Keratinocyte (primary cell): ENCODE data around the gene TPRN. TPM values are rescaled to one million over a fixed set of nuclear protein-coding genes. Genes with fewer than 3 reads are reported as not detected.

Experiments
- DNase-seq: peaks from one replicate; pipeline ENCODE4 v3.0.0-alpha.2; 2011; ENCODE audit warnings: low read depth, missing footprints, low spot score
- FAIRE-seq: peaks from 2 replicates; lab custom pipeline; 2011; peaks lifted over from hg19 to GRCh38; lab: Jason Lieb, UNC
- H2AFZ ChIP-seq: 2 replicates; pipeline ENCODE4 v1.6.0; 2012; ENCODE audit warnings: low read length, control low read depth, inconsistent platforms; ENCODE audit not compliant: control insufficient read depth
- H3K27ac ChIP-seq: 2 replicates; pipeline ENCODE4 v1.5.1; 2011; ENCODE audit warnings: low read length; ENCODE audit not compliant: control insufficient read depth, insufficient read depth
- H3K27me3 ChIP-seq: 3 replicates; pipeline ENCODE4 v1.6.0; 2011; ENCODE audit warnings: low read length; ENCODE audit not compliant: control insufficient read depth, insufficient read depth; ENCODE audit errors: extremely low read depth
- H3K36me3 ChIP-seq, 2 experiments: 2 replicates in 1 of 2; 3 replicates in 1 of 2; pipeline ENCODE4 v1.5.1; 2011; ENCODE audit warnings: low read length in 2 of 2, mild to moderate bottlenecking in 1 of 2; ENCODE audit not compliant: control insufficient read depth in 2 of 2, insufficient read depth in 2 of 2; ENCODE audit errors: extremely low read depth in 1 of 2
- H3K4me1 ChIP-seq: 3 replicates; pipeline ENCODE4 v1.5.1; 2011; ENCODE audit warnings: low read length; ENCODE audit not compliant: control insufficient read depth, insufficient read depth; ENCODE audit errors: extremely low read depth
- H3K4me2 ChIP-seq: 3 replicates; pipeline ENCODE4 v1.6.0; 2011; ENCODE audit warnings: low read depth, low read length; ENCODE audit not compliant: control insufficient read depth, insufficient read depth; ENCODE audit errors: extremely low read depth
- H3K4me3 ChIP-seq, 3 experiments: fragments of 200-600 bp in 1 of 3; sonication (generic) in 1 of 3; 2 replicates in 2 of 3; 3 replicates in 1 of 3; pipeline ENCODE4 v1.5.1; 2011 to 2016; ENCODE audit warnings: low read length in 3 of 3, mild to moderate bottlenecking in 3 of 3, control low read depth in 2 of 3, inconsistent platforms in 1 of 3, low read depth in 1 of 3, mixed read lengths in 1 of 3, mixed run types in 1 of 3, moderate library complexity in 1 of 3; ENCODE audit not compliant: control insufficient read depth in 2 of 3, insufficient read depth in 2 of 3; ENCODE audit errors: extremely low read depth in 1 of 3
- H3K79me2 ChIP-seq: 2 replicates; pipeline ENCODE4 v1.6.0; 2012; ENCODE audit warnings: low read length; ENCODE audit not compliant: control insufficient read depth, insufficient read depth
- H3K9ac ChIP-seq: 3 replicates; pipeline ENCODE4 v1.6.0; 2011; ENCODE audit warnings: low read length; ENCODE audit not compliant: control insufficient read depth, insufficient read depth; ENCODE audit errors: extremely low read depth
- H3K9me1 ChIP-seq: 3 replicates; pipeline ENCODE4 v1.6.0; 2011; ENCODE audit warnings: low read length; ENCODE audit not compliant: control insufficient read depth, insufficient read depth; ENCODE audit errors: extremely low read depth
- H3K9me3 ChIP-seq: 2 replicates; pipeline ENCODE4 v1.5.1; 2012; ENCODE audit warnings: low read depth, low read length; ENCODE audit not compliant: control insufficient read depth
- H4K20me1 ChIP-seq: 3 replicates; pipeline ENCODE4 v1.6.0; 2011; ENCODE audit warnings: low read length; ENCODE audit not compliant: control insufficient read depth, insufficient read depth; ENCODE audit errors: extremely low read depth
- EZH2 ChIP-seq: IDR thresholded peaks from one replicate; pipeline ENCODE4 v1.6.1; 2012; ENCODE audit warnings: inconsistent platforms, mild to moderate bottlenecking, low read length, moderate library complexity
- dilution Hi-C: fragments of 300-500 bp; cut with MboI; formaldehyde crosslinking; loops from one replicate; pipeline ENCODE4 v1.7.0; 2020; ENCODE audit warnings: low sequenced_read_pairs; ENCODE audit not compliant: extremely low pct_ligation_motif_present
- polyA plus RNA-seq, 5 experiments: library from polyadenylated mRNA; depleted of rRNA in 3 of 5; stranded (reverse) in 3 of 5; stranded (forward) in 1 of 5; unstranded in 1 of 5; fragments of >200 nt; gene quantifications; 1 replicate in 1 of 5; 2 replicates in 3 of 5; 3 replicates in 1 of 5; pipeline versions ENCODE4 v1.2.1 to v1.2.3, GENCODE V29; 2011 to 2012; ENCODE audit warnings: missing spikeins in 2 of 5, low read depth in 1 of 5, low replicate concordance in 1 of 5
- TF ChIP-seq, protein P1 (sequence below), 3 experiments: IDR thresholded peaks in 1 of 3; conservative IDR thresholded peaks in 1 of 3; optimal IDR thresholded peaks in 1 of 3; 2 replicates in 2 of 3; 3 replicates in 1 of 3; pipeline versions ENCODE3 to v1.5.1; 2011; ENCODE audit warnings: low read length in 3 of 3, mild to moderate bottlenecking in 3 of 3, moderate library complexity in 2 of 3, control low read depth in 1 of 3, inconsistent platforms in 1 of 3; ENCODE audit not compliant: insufficient read depth in 2 of 3; ENCODE audit errors: extremely low read depth in 1 of 3

Gene TPRN
- polyA plus RNA-seq, 1 donor (not counting 4 experiments of a cell fraction or from before 2014, with no cell fraction given) = 1.1 TPM

- Histone ChIP-seq H3K9me1 (no peaks in the 10 kb centered on the region), H3K9me3 (no peaks in the 10 kb centered on the region), H3K9ac (peak overlapping the region; percentile 77), H2AFZ (peak overlapping the region; percentile 71), H3K4me1 (peaks cover 39% of the 10 kb centered on the region), H3K4me3 (peak overlapping the region; percentile 64 to 81 (median 71)), H4K20me1 (peaks cover 2% of the 10 kb centered on the region), H3K36me3 (no peaks in the 10 kb centered on the region), H3K27ac (peak overlapping the region; percentile 47), H3K27me3 (no peaks in the 10 kb centered on the region), H3K79me2 (peaks cover 41% of the 10 kb centered on the region), H3K4me2 (peak overlapping the region; percentile 93)
- no peak for TF ChIP-seq EZH2
- TF ChIP-seq, protein P1, sequence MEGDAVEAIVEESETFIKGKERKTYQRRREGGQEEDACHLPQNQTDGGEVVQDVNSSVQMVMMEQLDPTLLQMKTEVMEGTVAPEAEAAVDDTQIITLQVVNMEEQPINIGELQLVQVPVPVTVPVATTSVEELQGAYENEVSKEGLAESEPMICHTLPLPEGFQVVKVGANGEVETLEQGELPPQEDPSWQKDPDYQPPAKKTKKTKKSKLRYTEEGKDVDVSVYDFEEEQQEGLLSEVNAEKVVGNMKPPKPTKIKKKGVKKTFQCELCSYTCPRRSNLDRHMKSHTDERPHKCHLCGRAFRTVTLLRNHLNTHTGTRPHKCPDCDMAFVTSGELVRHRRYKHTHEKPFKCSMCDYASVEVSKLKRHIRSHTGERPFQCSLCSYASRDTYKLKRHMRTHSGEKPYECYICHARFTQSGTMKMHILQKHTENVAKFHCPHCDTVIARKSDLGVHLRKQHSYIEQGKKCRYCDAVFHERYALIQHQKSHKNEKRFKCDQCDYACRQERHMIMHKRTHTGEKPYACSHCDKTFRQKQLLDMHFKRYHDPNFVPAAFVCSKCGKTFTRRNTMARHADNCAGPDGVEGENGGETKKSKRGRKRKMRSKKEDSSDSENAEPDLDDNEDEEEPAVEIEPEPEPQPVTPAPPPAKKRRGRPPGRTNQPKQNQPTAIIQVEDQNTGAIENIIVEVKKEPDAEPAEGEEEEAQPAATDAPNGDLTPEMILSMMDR (optimal IDR thresholded peaks at IDR 0.05 in 1 of 3, IDR thresholded peaks at IDR 0.05 in 1 of 3, conservative IDR thresholded peaks at IDR 0.05 in 1 of 3; ENCODE audit: extremely low read depth in 1 of 3, insufficient read depth in 2 of 3, low read length in 3 of 3) = no peak
- dilution Hi-C loops = no loop called here
- no peak for DNase-seq
- FAIRE-seq = no peak
Observed at GRCh38 chr9:137201205-137201868, 796 bp upstream of the TPRN start.

DNA sequence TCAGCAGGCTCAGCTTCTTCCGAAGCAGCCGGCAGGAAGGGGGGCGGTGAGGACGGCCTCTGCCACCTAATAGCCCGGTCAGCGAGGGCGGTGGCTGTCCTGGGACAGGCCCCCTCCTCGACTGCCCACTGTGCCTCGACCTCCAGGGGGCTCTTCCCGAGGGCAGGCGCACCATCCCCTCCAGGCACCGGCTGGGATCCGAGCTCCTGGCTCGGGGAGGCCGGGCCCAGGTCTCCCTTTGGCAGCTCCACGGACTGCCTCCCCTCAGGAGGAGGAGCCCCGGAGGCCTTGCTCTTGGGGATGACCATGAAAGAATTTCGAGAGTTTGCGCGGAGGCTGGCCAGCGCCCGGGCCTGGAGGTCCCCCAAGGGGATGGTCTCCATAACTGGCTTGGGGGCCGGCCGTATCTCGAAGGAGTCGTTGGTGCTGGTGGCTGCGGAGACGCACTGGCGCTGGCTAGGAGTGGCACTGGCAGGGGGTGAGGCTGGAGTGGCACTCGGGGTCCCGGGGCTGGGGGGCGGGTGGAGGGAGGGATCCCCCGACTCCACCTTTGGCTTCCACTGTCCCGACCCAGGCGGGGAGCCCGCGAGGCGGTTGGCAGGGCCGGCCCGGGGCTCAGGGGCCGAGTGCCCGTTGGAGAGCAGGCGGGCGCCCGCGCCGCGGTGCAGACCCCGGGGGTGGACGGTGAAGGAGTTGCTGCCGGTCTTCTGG is 975 bp downstream of the TPRN start:
- no peak for DNase-seq
- H4K20me1 ChIP-seq = peaks cover 7% of the 10 kb centered on the region
- H3K9me1 ChIP-seq = peaks cover 3% of the 10 kb centered on the region
- H3K9ac ChIP-seq = no peak overlapping the region
- peak overlapping the region in 2 of 3 experiments; percentile 25 to 32 for H3K4me3 ChIP-seq
- no peak for FAIRE-seq
- H3K36me3 ChIP-seq = no peaks in the 10 kb centered on the region
- H3K4me1 ChIP-seq = peaks cover 44% of the 10 kb centered on the region
- no peak for TF ChIP-seq EZH2
- TF ChIP-seq, protein P1 (optimal IDR thresholded peaks at IDR 0.05 in 1 of 3, IDR thresholded peaks at IDR 0.05 in 1 of 3, conservative IDR thresholded peaks at IDR 0.05 in 1 of 3; ENCODE audit: extremely low read depth in 1 of 3, insufficient read depth in 2 of 3, low read length in 3 of 3) = no peak
- no peak overlapping the region for H2AFZ ChIP-seq
- no peaks in the 10 kb centered on the region for H3K27me3 ChIP-seq
- H3K79me2 ChIP-seq = peaks cover 25% of the 10 kb centered on the region
- dilution Hi-C loops = no loop called here
- H3K27ac ChIP-seq = no peak overlapping the region
- H3K4me2 ChIP-seq = peak overlapping the region; percentile 41
- H3K9me3 ChIP-seq = no peaks in the 10 kb centered on the region
